Progenitor cell of endocrine pancreas (in vitro differentiated cells): ENCODE data around the gene DLX2. TPM values are rescaled to one million over a fixed set of nuclear protein-coding genes. Genes with fewer than 3 reads are reported as not detected.

Experiments
- DNase-seq: peaks from one replicate; pipeline ENCODE4 v3.0.0; 2021; ENCODE audit warnings: low spot score; ENCODE audit not compliant: unreplicated experiment
- H3K27ac Mint-ChIP-seq: 2 replicates; pipeline ENCODE4 v1.8.0; 2021; ENCODE audit warnings: mild to moderate bottlenecking, moderate library complexity, mixed read lengths
- H3K27me3 Mint-ChIP-seq: 2 replicates; pipeline ENCODE4 v1.8.0; 2021; ENCODE audit warnings: mixed read lengths
- H3K36me3 Mint-ChIP-seq: 2 replicates; pipeline ENCODE4 v1.8.0; 2022; ENCODE audit warnings: mixed read lengths; ENCODE audit not compliant: insufficient read depth
- H3K4me1 Mint-ChIP-seq: 2 replicates; pipeline ENCODE4 v1.8.0; 2021; ENCODE audit warnings: low read depth, mixed read lengths
- H3K4me3 Mint-ChIP-seq: 2 replicates; pipeline ENCODE4 v1.8.0; 2021; ENCODE audit warnings: low read depth, mild to moderate bottlenecking, moderate library complexity, mixed read lengths
- H3K9me3 Mint-ChIP-seq: 2 replicates; pipeline ENCODE4 v1.8.0; 2021; ENCODE audit warnings: low read depth, mixed read lengths
- total RNA-seq: library from RNA; stranded (reverse); gene quantifications from 2 replicates; pipeline ENCODE4 v1.2.1, GENCODE V29; 2021
- TF ChIP-seq, protein P1 (sequence below): fragments of 200-600 bp; sonication (generic); IDR thresholded peaks from one replicate; pipeline ENCODE4 v1.5.0; 2021; ENCODE audit warnings: antibody characterized with exemption, mild to moderate bottlenecking; ENCODE audit not compliant: unreplicated experiment

The DLX2 gene
- total RNA-seq, 1 donor from 2014 or later: 1.7 TPM

- peaks cover 82% of the 10 kb centered on the region for H3K27me3 Mint-ChIP-seq
- no peaks in the 10 kb centered on the region for H3K9me3 Mint-ChIP-seq
- TF ChIP-seq, protein P1, sequence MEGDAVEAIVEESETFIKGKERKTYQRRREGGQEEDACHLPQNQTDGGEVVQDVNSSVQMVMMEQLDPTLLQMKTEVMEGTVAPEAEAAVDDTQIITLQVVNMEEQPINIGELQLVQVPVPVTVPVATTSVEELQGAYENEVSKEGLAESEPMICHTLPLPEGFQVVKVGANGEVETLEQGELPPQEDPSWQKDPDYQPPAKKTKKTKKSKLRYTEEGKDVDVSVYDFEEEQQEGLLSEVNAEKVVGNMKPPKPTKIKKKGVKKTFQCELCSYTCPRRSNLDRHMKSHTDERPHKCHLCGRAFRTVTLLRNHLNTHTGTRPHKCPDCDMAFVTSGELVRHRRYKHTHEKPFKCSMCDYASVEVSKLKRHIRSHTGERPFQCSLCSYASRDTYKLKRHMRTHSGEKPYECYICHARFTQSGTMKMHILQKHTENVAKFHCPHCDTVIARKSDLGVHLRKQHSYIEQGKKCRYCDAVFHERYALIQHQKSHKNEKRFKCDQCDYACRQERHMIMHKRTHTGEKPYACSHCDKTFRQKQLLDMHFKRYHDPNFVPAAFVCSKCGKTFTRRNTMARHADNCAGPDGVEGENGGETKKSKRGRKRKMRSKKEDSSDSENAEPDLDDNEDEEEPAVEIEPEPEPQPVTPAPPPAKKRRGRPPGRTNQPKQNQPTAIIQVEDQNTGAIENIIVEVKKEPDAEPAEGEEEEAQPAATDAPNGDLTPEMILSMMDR: peak; percentile 48
- H3K27ac Mint-ChIP-seq: no peak overlapping the region
- H3K4me1 Mint-ChIP-seq: peaks cover 9% of the 10 kb centered on the region
- H3K36me3 Mint-ChIP-seq: no peaks in the 10 kb centered on the region
- DNase-seq: no peak
- H3K4me3 Mint-ChIP-seq: no peak overlapping the region
Measured at GRCh38 chr2:172106108-172106961, 3.6 kb upstream of the DLX2 start.

GRCh38 chr2:172105471-172106107 is 2.9 kb upstream of the DLX2 start:
- H3K9me3 Mint-ChIP-seq: no peaks in the 10 kb centered on the region
- no peak for DNase-seq
- H3K4me1 Mint-ChIP-seq: peaks cover 11% of the 10 kb centered on the region
- TF ChIP-seq, protein P1: no peak
- no peak overlapping the region for H3K27ac Mint-ChIP-seq
- H3K27me3 Mint-ChIP-seq: peaks cover 88% of the 10 kb centered on the region
- H3K4me3 Mint-ChIP-seq: no peak overlapping the region
- no peaks in the 10 kb centered on the region for H3K36me3 Mint-ChIP-seq

DNA sequence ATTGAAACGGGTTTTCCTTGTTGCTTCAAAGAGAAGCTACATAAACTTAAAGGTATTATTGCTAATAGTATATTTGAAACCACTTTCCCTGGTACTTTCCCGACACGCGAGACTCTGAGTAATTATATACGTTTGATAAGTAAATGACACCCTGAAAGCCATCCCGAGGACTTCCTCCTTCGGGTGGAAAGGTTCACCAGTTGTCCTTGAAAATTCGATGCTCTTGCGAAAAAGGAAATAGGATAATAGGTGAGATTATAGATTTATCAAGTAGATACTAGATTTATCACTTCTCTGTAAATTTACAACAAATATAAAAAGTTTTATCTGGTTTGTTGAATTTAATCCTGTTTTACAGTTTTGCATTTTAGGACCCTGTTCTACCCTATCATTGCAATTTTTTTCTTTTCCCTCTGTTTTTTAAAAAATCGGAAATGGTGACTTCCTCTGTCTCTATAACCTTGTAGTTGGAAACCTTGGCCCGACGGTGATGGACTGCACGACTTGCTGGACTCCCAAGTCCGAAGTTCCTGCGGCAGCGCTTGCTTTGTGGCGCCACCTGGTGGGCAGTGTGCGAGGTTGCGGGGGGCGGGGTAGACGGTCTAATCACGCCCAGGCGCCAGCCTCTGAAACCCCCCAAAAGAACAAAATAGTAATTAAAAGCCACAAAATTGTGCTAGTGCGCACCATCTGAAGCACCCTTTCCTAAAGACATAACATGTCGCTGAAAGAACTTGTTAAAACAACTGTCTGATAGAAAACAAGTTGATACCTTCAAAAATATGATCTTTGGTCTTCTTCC is 972 bp upstream of the DLX2 start:
- TF ChIP-seq, protein P1: peak; percentile 96
- peak; percentile 87 for DNase-seq
- no peaks in the 10 kb centered on the region for H3K9me3 Mint-ChIP-seq
- H3K27me3 Mint-ChIP-seq: peaks cover 87% of the 10 kb centered on the region
- no peaks in the 10 kb centered on the region for H3K36me3 Mint-ChIP-seq
- H3K4me1 Mint-ChIP-seq: peaks cover 13% of the 10 kb centered on the region
- H3K27ac Mint-ChIP-seq: peak overlapping the region; percentile 88
- peak overlapping the region; percentile 59 for H3K4me3 Mint-ChIP-seq

DNA sequence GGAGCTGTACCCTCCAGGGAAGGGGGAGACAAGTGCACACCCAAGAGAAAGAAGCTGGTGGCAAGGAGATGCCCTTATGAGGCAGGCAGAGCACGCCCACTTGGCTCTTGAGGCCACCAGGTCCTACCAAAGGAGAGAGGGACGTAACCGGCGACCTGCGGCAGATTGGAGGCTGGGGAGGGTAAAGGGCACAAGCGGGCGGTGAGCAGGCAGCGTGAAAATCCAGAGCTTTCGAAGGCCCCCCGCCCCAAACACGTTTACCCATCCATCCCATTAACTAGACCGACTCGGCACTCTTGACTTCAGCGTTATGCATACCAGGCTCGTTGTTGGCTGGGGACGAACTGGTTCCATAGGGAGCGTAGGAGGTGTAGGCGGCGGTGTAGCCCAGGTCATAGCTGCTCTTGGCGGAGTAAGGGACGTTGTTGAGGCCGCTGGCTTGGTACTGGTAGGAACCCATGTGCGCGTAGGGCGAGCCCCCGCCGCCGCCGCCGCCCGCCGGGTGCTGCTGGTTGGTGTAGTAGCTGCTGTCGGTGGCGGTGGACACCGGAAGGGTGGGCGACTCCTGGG is 794 bp downstream of the DLX2 start:
- no peaks in the 10 kb centered on the region for H3K9me3 Mint-ChIP-seq
- no peaks in the 10 kb centered on the region for H3K36me3 Mint-ChIP-seq
- TF ChIP-seq, protein P1: no peak
- DNase-seq: no peak
- H3K4me1 Mint-ChIP-seq: peaks cover 17% of the 10 kb centered on the region
- H3K4me3 Mint-ChIP-seq: peak overlapping the region; percentile 59
- H3K27me3 Mint-ChIP-seq: peaks cover 87% of the 10 kb centered on the region
- H3K27ac Mint-ChIP-seq: peak overlapping the region; percentile 45
